Left forelimb (tissue), 1 donor: ENCODE results near the gene OTOP3.
A peak's percentile ranks its signal among the peaks of the same experiment; 100 is the strongest.

Source experiments
- DNase-seq: peaks from one replicate; pipeline ENCODE4 v3.0.0-alpha.2; 2018; ENCODE audit warnings: low spot score

The OTOP3 gene

DNA sequence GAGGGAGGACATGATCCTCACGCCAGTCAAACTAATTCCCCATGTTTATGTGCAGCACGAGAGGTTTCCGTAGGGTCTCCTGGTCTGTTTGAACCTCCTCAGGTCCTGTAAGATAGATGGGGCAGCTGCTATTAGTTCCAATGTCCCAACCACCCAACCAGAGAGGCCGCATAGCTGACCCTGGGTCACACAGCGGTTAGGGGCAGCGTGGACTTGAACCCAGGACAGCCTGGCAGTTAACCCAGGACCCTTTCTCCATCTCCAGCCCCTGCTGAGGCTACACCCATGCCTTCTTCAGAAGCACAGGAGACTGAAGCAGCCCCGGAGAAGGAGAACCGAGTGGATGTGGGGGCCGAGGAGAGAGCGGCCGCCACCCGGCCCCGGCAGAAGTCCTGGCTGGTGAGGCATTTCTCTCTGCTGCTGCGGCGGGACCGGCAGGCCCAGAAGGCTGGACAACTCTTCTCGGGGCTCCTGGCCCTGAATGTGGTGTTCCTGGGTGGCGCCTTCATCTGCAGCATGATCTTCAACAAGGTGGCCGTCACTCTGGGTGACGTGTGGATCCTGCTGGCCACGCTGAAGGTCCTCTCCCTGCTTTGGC, 5.5 kb downstream of the OTOP3 start:
- no peak for DNase-seq

DNA sequence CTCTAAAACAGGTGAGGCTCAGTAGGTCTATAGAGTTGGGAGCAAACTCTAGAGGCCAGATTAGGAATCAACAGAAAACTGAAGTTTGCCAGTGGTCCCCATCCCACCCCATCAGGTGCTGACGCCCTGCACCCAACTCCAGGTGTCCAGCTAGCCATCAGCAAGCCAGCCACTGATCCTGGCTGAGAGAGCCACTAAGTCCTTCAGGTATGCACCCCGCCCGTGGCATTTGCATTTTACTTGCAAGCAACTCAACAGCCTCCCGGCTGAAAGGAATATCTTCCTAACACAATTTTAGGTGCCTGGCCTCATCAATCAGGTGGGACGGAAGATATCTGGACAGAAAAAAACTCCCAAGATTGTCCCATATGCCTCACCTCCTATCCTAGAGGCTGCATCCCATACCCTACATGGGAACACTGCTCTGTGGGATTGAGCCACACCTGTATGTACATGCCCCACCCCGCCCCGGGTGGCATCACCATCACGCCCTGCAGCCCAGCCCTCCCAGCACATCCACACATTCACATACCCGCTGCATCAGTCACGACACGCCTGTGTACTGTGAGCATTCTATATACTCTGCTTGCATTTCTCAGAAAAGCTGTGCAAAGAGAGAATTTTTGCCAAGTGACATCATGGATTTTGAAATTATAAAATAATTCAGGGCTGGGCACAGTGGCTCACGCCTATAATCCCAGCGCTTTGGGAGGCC, 8.3 kb downstream of the OTOP3 start:
- no peak for DNase-seq

DNA sequence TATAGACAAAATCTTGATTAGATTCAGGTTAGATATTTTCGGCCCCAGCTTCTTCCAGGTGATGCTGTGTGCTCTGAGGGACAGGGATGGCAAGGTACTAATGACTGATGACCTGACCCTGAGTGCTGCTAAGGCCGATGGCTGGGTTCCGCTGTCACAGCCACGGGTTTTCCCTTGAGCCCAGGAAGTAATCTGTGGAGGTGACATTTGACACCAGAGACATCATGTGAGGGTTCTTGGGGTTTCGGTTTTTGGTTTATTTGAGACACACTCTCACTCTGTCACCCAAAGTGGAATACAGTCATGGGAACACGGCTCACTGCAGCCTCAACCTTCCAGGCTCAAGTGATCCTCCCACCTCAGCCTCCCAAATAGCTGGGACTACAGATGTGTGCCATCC, 9.8 kb downstream of the OTOP3 start:
- no peak for DNase-seq

- no peak for DNase-seq
Measured at GRCh38 chr17:74946641-74947040, 10.9 kb downstream of the OTOP3 start.

DNA sequence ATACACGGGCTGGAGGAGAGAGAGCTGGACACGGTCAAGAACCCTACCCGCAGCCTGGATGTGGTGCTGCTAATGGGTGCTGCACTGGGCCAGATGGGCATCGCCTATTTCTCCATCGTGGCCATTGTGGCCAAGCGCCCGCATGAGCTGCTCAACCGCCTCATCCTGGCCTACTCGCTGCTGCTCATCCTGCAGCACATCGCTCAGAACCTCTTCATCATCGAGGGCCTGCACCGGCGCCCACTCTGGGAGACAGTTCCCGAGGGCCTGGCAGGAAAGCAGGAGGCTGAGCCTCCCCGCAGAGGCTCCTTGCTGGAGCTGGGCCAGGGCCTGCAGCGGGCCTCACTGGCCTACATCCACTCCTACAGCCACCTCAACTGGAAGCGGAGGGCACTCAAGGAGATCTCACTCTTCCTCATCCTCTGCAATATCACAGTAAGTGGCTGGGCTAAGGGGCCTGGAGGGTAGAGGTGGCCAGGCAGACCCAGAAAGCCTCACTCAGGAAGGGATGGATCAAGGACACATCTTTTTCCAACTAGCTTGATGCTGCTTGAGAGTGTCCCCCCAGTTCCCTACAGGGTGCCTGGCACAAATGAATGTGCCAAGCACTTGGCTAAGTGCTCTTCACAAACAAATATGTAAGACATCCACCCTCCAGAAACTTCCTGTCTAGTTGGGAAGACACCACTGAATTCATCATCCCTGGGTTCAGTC, 11.5 kb downstream of the OTOP3 start:
- DNase-seq = no peak

DNA sequence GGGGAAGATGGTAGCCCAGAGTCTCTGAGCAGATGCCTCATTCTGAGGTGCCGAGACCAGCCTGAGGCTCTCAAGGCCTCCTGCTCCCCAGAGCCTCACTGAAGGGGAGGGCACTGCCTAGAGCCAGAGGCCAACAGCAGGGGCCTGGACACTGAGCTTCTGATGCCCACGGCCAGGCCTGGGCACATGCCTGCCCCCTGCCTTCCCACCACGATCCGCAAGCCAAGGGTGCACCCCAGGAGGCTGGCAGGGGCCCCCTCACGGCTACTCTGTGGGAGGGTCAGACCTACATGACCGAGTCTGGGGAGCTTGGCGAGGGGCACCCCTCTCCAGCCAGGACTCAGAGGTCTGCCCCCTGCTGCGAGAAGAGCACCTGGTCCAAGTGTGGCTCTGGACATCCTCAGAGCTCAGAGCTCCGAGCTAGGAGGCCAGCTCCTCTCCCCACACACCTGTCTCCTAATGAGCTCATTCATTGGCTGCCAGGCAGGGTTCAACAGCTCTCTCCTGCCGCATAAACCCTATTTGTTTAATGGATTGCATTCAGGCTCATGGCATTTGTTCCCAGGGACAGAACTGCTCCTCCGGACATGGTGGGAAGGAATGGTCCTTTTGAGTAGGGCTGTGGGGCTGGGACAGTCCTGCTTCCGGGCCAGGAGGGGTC, 13.9 kb downstream of the OTOP3 start:
- no peak for DNase-seq

DNA sequence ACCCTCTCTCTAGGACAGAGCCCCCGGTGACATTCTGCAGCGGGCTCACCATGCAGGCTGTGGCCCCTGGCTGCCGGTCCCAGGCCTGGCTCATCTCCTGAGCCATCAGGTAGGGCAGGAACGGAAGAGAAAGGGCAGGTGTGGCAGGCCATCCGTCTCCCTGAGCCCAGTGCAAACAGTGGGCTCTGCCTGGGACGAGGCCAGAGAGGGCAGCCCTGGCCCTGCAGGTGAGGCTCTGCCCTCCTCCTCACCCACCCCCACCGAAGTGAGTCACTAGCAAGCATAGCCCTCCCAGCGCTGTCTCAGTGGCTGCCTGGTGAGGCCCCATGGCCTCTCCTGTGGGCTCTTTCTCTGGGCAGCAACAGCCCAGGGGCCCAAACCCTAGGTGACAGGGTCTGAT, 14.5 kb downstream of the OTOP3 start:
- DNase-seq = no peak

DNA sequence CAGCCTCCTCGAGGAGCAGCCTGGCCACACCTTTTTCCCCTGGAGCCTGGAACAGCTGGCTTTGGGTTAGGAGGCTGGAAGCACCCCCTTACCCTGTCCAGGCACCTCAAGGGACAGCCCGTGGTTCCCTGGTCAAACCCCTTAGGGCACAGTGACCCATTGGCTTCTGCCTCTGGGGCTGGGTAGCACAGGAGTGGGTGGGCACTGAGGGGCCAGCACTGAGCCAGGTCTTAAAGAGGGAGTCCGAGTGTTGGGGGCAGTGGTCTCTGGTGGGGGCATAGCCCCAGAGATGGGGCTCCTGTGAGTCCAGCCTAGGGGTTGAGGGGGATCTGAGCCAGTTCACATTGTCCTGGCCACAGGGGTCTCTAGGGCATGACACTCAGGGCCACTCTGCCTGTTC, 15.4 kb downstream of the OTOP3 start:
- DNase-seq = no peak

GRCh38 chr17:74951680-74952421, 16.2 kb downstream of the OTOP3 start:
- no peak for DNase-seq

DNA sequence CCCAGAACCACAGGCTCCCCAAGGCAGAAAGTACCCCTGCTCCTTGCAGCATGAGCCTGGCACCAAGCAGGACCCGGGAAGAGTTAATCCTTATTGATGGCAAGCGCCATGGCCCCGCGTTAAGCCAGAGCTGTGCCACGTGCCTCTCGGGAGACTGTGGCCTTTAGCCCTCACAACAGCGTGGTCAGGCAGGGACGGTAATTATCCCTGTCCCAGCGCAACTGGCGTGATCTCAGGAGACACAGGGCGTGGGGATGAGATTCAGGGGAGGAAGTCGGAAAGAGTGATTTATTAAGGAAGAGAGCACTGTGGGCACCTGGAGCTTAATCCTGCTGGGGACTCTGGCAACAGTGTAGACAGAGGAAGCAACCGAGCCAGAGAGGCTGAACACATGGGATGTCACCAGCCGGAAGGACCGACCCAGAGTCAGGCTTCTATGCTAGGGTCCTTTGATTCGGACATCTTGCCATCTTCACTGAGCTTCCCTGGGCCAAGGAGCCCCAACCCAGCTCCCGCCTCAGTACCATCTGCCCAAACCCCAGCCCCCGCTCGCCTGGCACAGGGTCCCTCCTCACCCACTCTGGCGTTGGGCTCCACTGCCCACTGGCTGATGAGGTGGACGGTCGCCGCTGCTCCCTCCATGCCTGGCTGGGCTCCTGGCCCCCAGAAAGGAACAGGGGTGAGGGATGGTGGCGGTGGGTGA, 16.9 kb downstream of the OTOP3 start:
- no peak for DNase-seq

- DNase-seq = no peak
Measured at GRCh38 chr17:74953134-74953687, 17.5 kb downstream of the OTOP3 start.

GRCh38 chr17:74954115-74954514, 18.4 kb downstream of the OTOP3 start:
- DNase-seq = no peak

DNA sequence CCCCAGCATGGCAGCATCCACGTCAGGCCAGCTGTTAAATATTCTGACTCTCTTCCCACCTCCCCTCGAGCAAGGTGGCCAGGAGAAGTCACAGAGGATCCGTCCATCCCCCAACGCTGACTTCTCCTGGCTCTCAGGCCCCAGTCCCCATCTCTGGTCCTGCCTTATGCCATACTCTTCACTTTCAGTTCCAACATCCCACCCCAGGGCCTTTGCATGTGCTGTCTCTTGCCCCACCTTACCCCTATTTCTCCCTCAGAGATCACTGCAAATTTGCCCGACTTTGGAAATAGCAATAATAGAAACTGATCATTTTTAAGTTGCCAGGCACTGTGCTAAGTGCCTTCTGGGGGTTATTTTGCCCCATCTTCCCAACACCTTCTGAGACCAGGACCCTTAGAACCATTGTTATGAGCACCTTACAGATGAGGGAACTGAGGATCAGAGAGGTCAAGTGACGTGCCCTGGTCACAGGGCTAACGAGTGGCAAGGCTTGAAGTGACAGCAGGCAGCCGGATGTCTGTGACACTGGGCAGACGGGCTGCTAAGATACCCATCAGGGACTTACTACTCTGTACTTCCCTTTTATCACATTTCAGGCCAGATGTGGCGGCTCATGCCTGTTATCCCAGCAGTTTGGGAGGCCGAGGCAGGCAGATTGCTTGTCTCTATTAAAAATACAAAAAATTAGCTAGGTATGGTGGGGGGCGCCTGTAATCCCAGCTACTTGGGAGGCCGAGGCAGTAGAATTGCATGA, 19.1 kb downstream of the OTOP3 start:
- no peak for DNase-seq

- no peak for DNase-seq
Measured at GRCh38 chr17:74956093-74956492, 20.4 kb downstream of the OTOP3 start.

- DNase-seq = peak; percentile 82
Measured at GRCh38 chr17:74957935-74958740, 22.4 kb downstream of the OTOP3 start.

DNA sequence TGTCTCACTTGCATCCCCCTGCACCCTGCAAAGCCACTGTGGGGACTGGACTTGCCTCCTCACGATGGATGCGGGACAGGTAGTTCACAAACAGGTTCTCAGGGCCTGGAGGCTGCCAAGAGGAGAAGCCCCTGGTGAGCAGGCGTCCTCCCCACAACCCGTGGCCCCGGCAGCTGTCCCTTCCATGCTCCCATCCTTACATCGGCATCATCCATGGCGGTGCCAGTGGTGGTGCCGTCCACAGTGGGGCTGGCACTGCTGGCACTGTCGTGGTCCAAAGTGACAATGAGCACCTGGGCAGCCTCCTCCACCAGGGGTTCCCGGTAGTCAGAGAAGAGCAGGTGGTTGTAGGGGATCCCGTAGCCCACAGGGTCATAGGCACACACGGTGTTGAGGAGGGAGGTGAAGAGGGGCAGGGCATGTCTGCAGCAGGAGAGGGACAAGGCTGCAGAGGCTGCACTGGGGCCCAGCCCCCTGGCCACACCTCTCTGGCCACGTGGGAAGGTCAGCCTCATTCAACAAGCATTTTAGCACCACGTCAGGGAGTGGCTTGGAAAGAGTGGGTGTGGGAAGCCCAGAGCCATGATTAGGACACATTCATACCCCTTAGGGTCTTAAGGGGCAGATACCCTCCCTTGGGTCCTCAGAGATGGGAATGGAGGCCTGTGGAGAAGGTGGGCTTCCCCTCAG, 24.3 kb downstream of the OTOP3 start:
- no peak for DNase-seq

GRCh38 chr17:74960570-74961342, 25.1 kb downstream of the OTOP3 start:
- no peak for DNase-seq
